Activated naive CD4-positive, alpha-beta T cell treated with anti-CD3 and anti-CD28 coated beads, Interleukin-2, amount 10 ng/mL, durations not matched to agents 7 days and 5 days (primary cell): ENCODE measurements around the gene PRKG1.

Source experiments
- CTCF ChIA-PET: fragments of 350-600 bp; sonication (Branson Sonifier 250); formaldehyde crosslinking; loops from one replicate; lab custom pipeline; 2021; ENCODE audit warnings: antibody characterized with exemption; lab: Charles Lee
- DNase-seq: peaks from one replicate; pipeline ENCODE4 v3.0.0-alpha.2; 2020
- H3K27ac Mint-ChIP-seq: one replicate; pipeline ENCODE4 v1.8.0; 2021; ENCODE audit warnings: mild to moderate bottlenecking, moderate library complexity, mixed read lengths
- H3K27me3 Mint-ChIP-seq: one replicate; pipeline ENCODE4 v1.8.0; 2021; ENCODE audit warnings: mild to moderate bottlenecking, mixed read lengths
- H3K36me3 Mint-ChIP-seq: one replicate; pipeline ENCODE4 v1.8.0; 2021; ENCODE audit warnings: mixed read lengths
- H3K4me1 Mint-ChIP-seq: one replicate; pipeline ENCODE4 v1.8.0; 2021; ENCODE audit warnings: mixed read lengths
- H3K4me3 Mint-ChIP-seq: one replicate; pipeline ENCODE4 v1.8.0; 2021; ENCODE audit warnings: mild to moderate bottlenecking, moderate library complexity, mixed read lengths
- H3K9me3 Mint-ChIP-seq: one replicate; pipeline ENCODE4 v1.8.0; 2021; ENCODE audit warnings: mixed read lengths

The PRKG1 gene

DNA sequence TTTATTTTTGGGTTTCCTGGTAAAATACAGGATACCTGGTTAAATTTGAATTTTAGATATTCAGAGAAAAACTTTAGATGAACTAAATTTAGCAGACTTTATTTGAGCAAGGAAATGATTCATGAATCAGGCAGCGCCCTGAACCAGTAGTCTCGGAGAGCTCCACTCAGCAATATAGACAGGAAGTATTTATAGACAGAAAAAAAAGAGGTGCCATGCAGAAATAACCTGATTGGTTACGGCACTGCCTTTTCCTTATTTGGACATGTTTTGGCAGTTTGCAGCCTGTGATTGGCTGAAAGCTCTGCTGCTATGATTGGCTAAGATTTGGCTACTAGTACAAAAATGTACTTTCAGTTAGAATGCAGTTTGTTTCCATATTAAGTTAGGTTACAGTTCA, 1041.5 kb downstream of the PRKG1 start:
- Mint-ChIP-seq H3K36me3 (no peaks in the 10 kb centered on the region), H3K27ac (no peak overlapping the region), H3K27me3 (peaks cover 4% of the 10 kb centered on the region), H3K4me1 (no peaks in the 10 kb centered on the region), H3K9me3 (no peaks in the 10 kb centered on the region), H3K4me3 (no peak overlapping the region)
- no peak for DNase-seq
- CTCF ChIA-PET, result no interaction called here

DNA sequence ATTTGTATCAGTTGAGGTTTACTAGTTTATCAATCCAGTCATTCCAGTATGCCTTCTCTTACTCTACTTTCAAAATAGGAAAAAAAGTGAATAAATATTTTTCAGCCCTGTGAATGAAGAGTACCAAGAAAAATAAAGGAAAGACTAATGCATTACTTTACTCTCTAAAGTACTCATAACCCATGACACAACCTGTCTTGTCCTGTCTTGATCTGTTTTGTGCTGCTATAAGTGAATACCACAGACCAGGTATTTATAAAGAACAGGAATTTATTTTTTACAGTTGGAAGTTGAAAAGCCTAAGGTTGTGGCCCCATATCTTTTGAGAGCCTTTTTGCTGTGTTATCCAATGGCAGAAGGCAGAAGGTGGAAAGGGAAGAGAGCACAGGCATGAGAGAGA, 1045.2 kb downstream of the PRKG1 start:
- Mint-ChIP-seq H3K36me3 (no peaks in the 10 kb centered on the region), H3K9me3 (no peaks in the 10 kb centered on the region), H3K27me3 (peaks cover 4% of the 10 kb centered on the region), H3K27ac (no peak overlapping the region), H3K4me3 (no peak overlapping the region), H3K4me1 (no peaks in the 10 kb centered on the region)
- CTCF ChIA-PET, result no interaction called here
- DNase-seq, result no peak

DNA sequence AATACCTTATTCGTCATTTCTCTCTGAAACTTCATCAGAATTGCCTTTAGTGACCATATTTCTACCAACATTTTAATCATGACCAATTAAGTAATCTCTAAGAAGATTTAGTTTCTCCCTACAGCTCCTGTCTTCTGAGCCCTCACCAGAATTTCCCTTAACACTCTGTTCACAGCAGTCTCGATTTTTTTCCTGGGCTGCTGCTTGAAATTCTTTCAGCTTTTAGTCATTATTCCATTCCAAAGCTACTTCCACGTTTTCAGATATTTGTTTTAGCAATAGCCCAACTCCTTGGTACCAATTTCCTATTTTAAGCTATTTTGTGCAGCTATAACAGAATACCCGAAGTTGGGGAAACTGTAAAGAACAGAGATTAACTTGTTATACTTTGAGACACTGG, 1047.4 kb downstream of the PRKG1 start:
- no peak overlapping the region for H3K27ac Mint-ChIP-seq
- no peaks in the 10 kb centered on the region for H3K4me1 Mint-ChIP-seq
- DNase-seq, result no peak
- no peak overlapping the region for H3K4me3 Mint-ChIP-seq
- H3K36me3 Mint-ChIP-seq, result no peaks in the 10 kb centered on the region
- peaks cover 4% of the 10 kb centered on the region for H3K27me3 Mint-ChIP-seq
- CTCF ChIA-PET, result no interaction called here
- H3K9me3 Mint-ChIP-seq, result no peaks in the 10 kb centered on the region

DNA sequence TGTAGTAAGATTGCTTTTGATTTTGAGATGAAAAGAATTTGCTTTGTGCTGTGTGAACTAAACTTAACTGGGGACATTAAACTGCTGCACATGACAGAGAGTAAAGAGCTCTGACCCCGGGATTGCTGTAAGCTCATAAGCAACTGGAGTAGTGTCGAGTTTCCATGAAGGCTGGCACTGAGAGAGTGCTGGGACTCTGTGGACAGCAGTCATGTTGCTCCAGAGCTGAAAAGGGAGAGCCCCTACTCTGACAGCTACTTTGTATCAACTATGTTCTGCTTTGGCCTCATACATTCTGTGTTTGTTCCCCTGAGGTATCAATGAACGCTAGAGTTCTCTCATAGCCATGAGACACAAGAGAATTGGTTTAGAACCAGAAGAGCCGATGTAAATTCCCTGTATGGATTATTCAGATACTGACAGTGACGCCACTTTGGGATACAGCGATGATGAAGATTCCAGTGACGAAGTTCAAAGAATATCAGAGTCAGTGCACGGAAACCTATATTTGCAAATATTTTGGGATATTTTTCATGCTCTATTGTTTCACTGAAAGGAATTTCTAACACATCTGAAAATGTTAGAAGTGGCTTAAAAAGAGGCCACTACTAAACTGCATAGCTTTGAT, 1053.9 kb downstream of the PRKG1 start:
- H3K27ac Mint-ChIP-seq, result no peak overlapping the region
- no peaks in the 10 kb centered on the region for H3K4me1 Mint-ChIP-seq
- no peaks in the 10 kb centered on the region for H3K36me3 Mint-ChIP-seq
- no peaks in the 10 kb centered on the region for H3K9me3 Mint-ChIP-seq
- H3K27me3 Mint-ChIP-seq, result no peaks in the 10 kb centered on the region
- no peak overlapping the region for H3K4me3 Mint-ChIP-seq
- CTCF ChIA-PET, result no interaction called here
- DNase-seq, result no peak

DNA sequence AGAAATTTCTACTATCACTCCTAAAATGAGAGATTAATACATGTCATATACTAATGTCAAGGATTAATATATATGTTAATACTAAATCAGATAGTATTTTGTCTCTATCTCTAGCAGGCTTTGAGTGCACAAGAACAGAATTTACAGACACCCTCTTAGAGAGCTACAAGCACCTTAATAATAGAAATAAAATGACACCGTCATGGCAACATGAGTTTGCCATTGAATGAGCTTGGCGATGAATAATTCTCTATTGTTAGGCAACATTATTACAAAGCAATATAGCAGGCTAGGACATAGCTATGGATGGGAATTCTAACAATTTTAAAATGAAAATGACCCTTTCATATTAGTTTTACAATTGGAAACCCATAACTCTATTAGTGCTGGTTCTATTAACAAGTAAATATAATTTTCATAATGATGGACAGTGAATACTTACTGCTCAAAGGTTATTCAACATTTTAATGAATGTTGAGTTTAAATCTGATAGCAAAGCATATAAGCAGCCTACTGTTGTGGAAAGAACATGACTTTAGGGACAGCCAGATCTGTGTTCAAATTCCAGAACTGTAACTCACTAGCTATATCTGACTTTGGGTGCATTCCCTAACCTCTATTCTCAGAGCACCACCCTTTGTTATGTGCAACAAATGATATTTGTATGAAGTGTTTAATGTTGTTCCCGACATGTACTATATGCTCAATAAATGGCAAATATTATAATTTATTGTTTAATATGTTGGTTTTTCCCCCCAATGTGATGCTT, 1055.3 kb downstream of the PRKG1 start:
- no peak overlapping the region for H3K4me3 Mint-ChIP-seq
- CTCF ChIA-PET, result no interaction called here
- H3K27me3 Mint-ChIP-seq, result no peaks in the 10 kb centered on the region

DNA sequence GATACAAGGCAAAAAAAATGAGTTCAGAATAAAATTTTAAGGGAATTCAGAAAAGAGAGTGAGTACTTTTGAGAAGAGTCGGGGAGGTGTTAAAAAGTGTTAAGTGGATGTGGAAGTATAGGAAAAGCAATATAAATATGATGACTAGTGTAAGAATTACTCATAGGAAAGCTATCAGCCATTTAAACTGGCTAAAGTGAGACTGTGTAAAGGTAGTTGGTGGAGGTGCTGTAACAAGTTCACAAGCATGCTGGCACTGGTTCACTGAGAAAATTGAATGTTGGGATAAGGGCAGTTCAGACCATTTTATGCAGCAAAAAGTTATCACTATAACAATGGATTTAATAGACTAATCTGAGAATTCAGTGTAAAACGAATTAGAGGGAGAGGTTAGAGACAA, 1060.8 kb downstream of the PRKG1 start:
- no peaks in the 10 kb centered on the region for H3K9me3 Mint-ChIP-seq
- H3K27me3 Mint-ChIP-seq, result no peaks in the 10 kb centered on the region
- H3K27ac Mint-ChIP-seq, result no peak overlapping the region
- no peak for DNase-seq
- CTCF ChIA-PET, result no interaction called here
- no peaks in the 10 kb centered on the region for H3K36me3 Mint-ChIP-seq
- H3K4me3 Mint-ChIP-seq, result no peak overlapping the region
- H3K4me1 Mint-ChIP-seq, result no peaks in the 10 kb centered on the region

More for the DNA sequence above, 1055.3 kb downstream of the PRKG1 start:
- DNase-seq, result no peak
- no peaks in the 10 kb centered on the region for H3K4me1 Mint-ChIP-seq
- H3K36me3 Mint-ChIP-seq, result no peaks in the 10 kb centered on the region
- H3K27ac Mint-ChIP-seq, result no peak overlapping the region
- no peaks in the 10 kb centered on the region for H3K9me3 Mint-ChIP-seq

DNA sequence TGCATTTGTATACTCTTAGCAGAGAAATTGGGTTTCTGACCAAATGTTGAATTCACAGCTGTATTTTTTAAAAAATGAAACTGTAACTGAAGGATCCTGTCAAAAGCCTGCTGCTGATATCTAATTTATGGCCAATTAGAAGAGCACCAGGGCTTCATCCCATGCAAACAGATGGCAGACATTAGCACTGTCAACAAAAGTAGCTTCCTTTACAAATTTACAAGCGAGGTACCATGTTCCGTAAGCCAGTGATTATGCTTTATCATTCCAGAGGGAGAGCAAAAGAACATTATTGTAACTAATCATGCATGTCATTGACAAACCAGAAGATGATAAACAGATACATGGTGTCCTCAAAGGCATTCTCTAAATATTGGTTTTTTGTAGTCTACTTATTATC, 1062.6 kb downstream of the PRKG1 start:
- H3K27ac Mint-ChIP-seq, result no peak overlapping the region
- CTCF ChIA-PET, result interaction anchor here (0.6 kb wide), 1 partner anchor 13 kb away, joined by 3 read pairs; no protein-coding TSS in a partner anchor
- H3K4me1 Mint-ChIP-seq, result no peaks in the 10 kb centered on the region
- H3K9me3 Mint-ChIP-seq, result no peaks in the 10 kb centered on the region
- no peak overlapping the region for H3K4me3 Mint-ChIP-seq
- H3K36me3 Mint-ChIP-seq, result no peaks in the 10 kb centered on the region
- no peak for DNase-seq
- H3K27me3 Mint-ChIP-seq, result no peaks in the 10 kb centered on the region

DNA sequence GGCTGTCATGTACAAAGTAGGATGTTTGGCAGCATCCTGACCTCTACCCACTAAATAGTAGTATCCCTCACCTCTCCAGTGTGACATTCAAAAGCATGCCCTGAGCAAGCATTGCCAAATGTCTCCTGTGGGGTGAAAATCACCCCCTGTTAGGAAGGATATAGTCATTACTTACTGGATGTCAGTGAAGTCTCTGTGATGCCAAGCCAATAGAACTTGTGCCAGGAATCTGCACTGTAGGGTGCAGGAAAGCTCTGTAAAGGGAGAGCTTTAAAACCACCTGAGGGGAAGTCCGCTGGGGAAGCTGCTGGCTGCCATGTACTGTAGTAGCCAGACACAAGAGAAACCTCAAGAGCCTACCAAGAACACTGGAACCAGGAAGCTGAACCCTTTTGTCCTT, 1069.1 kb downstream of the PRKG1 start:
- Mint-ChIP-seq H3K4me3 (no peak overlapping the region), H3K36me3 (no peaks in the 10 kb centered on the region), H3K27me3 (no peaks in the 10 kb centered on the region), H3K9me3 (no peaks in the 10 kb centered on the region), H3K27ac (no peak overlapping the region), H3K4me1 (no peaks in the 10 kb centered on the region)
- CTCF ChIA-PET, result no interaction called here
- no peak for DNase-seq

DNA sequence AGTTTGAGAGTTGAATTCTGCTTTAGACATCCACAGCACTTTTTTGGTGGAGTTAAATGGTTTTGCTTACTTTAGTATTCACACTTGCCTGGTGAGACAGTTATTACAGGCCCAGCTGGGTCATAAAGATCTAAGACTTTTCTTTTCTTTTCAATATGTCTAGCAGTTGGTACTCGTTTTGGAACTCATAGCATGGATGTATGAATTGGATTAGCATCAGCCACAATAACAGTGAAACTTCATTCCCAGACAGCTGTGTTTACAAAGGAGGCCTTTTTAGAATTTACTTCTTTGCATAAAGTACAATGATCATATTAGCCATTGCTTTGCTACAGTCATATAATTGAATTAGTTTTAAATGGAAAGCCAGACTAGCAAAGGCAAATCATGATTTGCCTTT, 1071.3 kb downstream of the PRKG1 start:
- CTCF ChIA-PET, result no interaction called here
- DNase-seq, result no peak
- Mint-ChIP-seq H3K27ac (no peak overlapping the region), H3K4me1 (no peaks in the 10 kb centered on the region), H3K36me3 (no peaks in the 10 kb centered on the region), H3K4me3 (no peak overlapping the region), H3K9me3 (no peaks in the 10 kb centered on the region), H3K27me3 (no peaks in the 10 kb centered on the region)

DNA sequence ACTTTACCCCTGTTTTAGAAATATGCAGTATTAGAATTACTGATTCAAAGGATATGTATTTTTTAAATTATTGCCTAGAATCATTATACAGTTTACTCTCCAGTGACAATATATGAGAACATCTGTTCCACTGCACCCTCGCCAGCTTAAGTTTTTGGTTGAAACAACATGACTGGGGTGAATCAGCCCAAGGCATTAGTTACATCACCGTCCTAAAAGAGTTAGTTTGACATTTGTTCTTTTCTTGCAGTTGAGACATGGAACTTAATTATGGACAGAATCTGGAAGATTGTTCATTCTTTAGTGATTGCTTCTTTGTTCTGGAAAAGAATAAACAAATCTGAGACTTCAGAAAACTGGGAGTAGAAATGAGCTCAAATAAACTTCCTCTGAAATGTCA, 1072.5 kb downstream of the PRKG1 start:
- CTCF ChIA-PET, result no interaction called here
- Mint-ChIP-seq H3K4me1 (no peaks in the 10 kb centered on the region), H3K27me3 (no peaks in the 10 kb centered on the region), H3K4me3 (no peak overlapping the region), H3K9me3 (no peaks in the 10 kb centered on the region), H3K36me3 (no peaks in the 10 kb centered on the region), H3K27ac (no peak overlapping the region)
- no peak for DNase-seq

DNA sequence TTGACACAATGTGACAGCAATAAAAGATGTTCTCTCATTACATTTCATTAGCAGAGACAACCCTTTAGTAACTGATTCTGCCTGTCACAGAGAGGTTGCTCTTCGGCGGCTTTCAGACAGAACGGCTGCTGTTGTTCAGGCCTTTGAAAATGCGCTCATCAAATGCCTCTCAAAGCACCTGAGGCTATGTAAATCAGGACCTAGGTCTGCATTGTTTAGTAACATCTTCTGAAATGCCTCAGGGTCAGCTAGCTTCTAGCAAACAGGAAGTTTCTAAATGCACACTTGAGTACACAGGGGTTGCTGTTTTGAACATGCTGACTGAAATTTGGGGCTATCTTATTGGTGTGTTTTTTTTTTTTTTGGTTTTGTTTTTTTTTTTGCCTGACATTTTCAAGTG, 1096.5 kb downstream of the PRKG1 start:
- Mint-ChIP-seq H3K36me3 (no peaks in the 10 kb centered on the region), H3K4me1 (no peaks in the 10 kb centered on the region), H3K27me3 (no peaks in the 10 kb centered on the region), H3K9me3 (no peaks in the 10 kb centered on the region), H3K27ac (no peak overlapping the region), H3K4me3 (no peak overlapping the region)
- DNase-seq, result no peak
- CTCF ChIA-PET, result no interaction called here

DNA sequence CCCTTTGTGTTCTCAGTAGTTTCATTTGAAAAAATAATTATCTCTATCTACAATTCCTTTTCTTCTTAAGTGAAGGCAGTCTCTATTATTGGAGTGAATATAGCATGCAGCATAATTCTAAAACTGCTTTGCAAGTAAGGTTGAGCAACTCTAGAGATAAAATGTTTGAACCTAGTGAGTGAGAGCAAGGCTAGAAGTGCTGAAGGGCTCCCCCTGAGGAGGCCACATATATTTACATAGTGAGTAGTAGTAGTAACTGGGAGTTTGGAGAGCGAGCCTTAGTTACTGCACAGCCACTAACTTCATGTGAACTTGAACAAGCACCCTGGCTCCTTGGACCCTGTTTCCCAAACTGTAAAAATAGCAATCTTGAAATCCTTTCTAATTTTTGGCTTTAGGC, 1098.3 kb downstream of the PRKG1 start:
- H3K9me3 Mint-ChIP-seq, result no peaks in the 10 kb centered on the region
- no peaks in the 10 kb centered on the region for H3K27me3 Mint-ChIP-seq
- CTCF ChIA-PET, result no interaction called here
- DNase-seq, result no peak
- H3K27ac Mint-ChIP-seq, result no peak overlapping the region
- H3K4me3 Mint-ChIP-seq, result no peak overlapping the region
- H3K36me3 Mint-ChIP-seq, result no peaks in the 10 kb centered on the region
- no peaks in the 10 kb centered on the region for H3K4me1 Mint-ChIP-seq

DNA sequence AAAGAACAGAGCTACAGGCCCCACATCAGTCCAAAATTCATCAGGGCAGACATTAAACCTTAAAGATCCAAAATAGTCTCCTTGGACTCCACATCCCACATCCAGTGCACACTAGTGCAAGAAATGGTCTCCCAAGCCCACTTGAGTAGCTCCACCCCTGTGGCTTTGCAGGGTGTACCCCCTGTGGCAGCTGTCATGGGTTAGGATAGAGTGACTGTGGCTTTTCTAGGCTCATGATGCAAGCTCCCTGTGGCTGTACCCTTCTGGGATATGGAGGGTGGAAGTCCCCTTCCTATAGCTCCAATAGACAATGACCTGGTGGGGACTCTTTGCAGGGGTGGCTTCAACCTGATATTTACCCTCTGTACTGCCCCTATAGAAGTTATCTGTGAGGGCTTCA, 1111.0 kb downstream of the PRKG1 start:
- CTCF ChIA-PET, result no interaction called here
- H3K27me3 Mint-ChIP-seq, result no peaks in the 10 kb centered on the region
- no peak overlapping the region for H3K27ac Mint-ChIP-seq
- no peaks in the 10 kb centered on the region for H3K36me3 Mint-ChIP-seq
- no peak for DNase-seq
- H3K4me3 Mint-ChIP-seq, result no peak overlapping the region
- no peaks in the 10 kb centered on the region for H3K4me1 Mint-ChIP-seq
- H3K9me3 Mint-ChIP-seq, result peaks cover 3% of the 10 kb centered on the region

DNA sequence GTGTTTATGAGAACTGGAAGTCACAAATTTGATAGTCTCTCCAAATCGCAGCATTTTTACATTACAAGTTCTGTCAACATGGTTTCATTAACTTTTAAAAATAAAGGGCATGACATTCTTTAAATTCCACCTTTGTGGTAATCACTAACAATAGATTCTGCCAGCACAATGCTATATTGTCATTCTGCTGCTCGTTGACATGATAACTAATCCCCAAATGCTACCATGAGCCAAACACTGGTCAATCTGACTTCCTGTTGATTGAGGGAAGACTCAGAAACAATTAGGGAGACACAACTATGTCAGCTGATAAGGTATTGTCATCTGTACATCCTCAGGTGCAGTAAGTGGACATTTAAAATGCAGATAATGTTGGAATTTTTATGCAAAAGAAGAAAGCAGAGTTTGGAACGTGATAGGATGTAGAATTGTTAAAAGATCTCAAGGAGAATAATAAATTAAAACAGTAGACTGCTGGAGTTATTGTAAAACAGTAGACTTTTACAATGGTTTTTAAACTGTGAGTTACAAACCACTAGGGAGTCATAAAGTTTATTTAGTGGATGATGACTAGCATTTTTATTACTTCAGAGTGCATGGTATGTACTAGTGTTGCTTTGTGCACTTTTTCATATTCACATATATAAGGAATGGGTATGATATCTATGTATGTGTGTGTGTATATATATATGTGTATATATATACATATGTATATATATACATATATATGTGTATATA, 1113.4 kb downstream of the PRKG1 start:
- Mint-ChIP-seq H3K9me3 (peaks cover 2% of the 10 kb centered on the region), H3K4me3 (no peak overlapping the region), H3K27ac (no peak overlapping the region), H3K36me3 (no peaks in the 10 kb centered on the region), H3K27me3 (no peaks in the 10 kb centered on the region), H3K4me1 (no peaks in the 10 kb centered on the region)
- CTCF ChIA-PET, result no interaction called here
- DNase-seq, result no peak

DNA sequence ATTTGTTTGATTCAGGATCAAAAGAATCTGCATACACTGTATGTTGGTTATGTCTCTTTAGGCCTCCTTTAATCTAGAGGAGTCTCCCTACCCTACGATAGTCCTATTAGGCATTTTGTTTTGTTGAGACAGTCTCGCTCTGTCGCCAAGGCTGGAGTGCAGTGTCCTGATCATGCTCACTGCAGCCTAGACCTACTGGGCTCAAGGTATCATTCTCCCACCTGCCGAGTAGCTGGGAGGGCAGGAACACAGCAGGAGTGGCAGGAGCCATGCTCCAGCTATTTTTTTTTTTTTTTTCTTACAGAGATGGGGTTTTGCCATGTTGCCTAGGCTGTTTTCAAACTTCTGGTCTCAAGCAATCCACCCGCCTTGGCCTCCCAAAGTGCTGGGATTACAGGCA, 1116.8 kb downstream of the PRKG1 start:
- DNase-seq, result no peak
- Mint-ChIP-seq H3K27me3 (no peaks in the 10 kb centered on the region), H3K9me3 (no peaks in the 10 kb centered on the region), H3K36me3 (no peaks in the 10 kb centered on the region), H3K4me3 (no peak overlapping the region), H3K27ac (no peak overlapping the region), H3K4me1 (no peaks in the 10 kb centered on the region)
- CTCF ChIA-PET, result no interaction called here
